Effector memory CD8-positive, alpha-beta T cell (primary cell): Measurements from ENCODE around the gene SLC1A2.

ENCODE experiments used
- ATAC-seq: fragments of 150-1000 bp; cut with Tn5 transposase; replicated peaks from 2 replicates; pipeline ENCODE4 v1.10.0; 2021; ENCODE audit warnings: mild to moderate bottlenecking, moderate library complexity
- DNase-seq, 3 experiments: peaks; one replicate each; pipeline ENCODE4 v3.0.0; 2021
- H3K27ac Mint-ChIP-seq, 2 donors: one replicate each; pipeline ENCODE4 v1.8.0; 2022; ENCODE audit warnings: mild to moderate bottlenecking in 2 of 2, mixed read lengths in 2 of 2, moderate library complexity in 2 of 2
- H3K27me3 Mint-ChIP-seq, 2 donors: one replicate each; pipeline ENCODE4 v1.8.0; 2022; ENCODE audit warnings: mixed read lengths in 2 of 2
- H3K36me3 Mint-ChIP-seq: one replicate; pipeline ENCODE4 v1.8.0; 2022; ENCODE audit warnings: mild to moderate bottlenecking, moderate library complexity, mixed read lengths; ENCODE audit not compliant: insufficient read depth
- H3K4me1 Mint-ChIP-seq, 2 donors: one replicate each; pipeline ENCODE4 v1.8.0; 2022; ENCODE audit warnings: low read depth in 2 of 2, mixed read lengths in 2 of 2
- H3K4me3 Mint-ChIP-seq, 2 donors: one replicate each; pipeline ENCODE4 v1.8.0; 2022; ENCODE audit warnings: mild to moderate bottlenecking in 2 of 2, mixed read lengths in 2 of 2, moderate library complexity in 2 of 2
- H3K9me3 Mint-ChIP-seq, 2 donors: one replicate each; pipeline ENCODE4 v1.8.0; 2022; ENCODE audit warnings: mixed read lengths in 2 of 2

SLC1A2 gene

GRCh38 chr11:35363854-35364780 lies 55.2 kb downstream of the SLC1A2 start:
- DNase-seq, result no peak

GRCh38 chr11:35363246-35363801 lies 56.0 kb downstream of the SLC1A2 start:
- no peak for ATAC-seq
- Mint-ChIP-seq H3K9me3 (peaks cover 0 to 1% of the 10 kb centered on the region in 2 donors), H3K27ac (no peak overlapping the region), H3K4me3 (no peak overlapping the region), H3K4me1 (peaks cover 4% of the 10 kb centered on the region in 2 donors), H3K27me3 (peaks cover 22 to 47% of the 10 kb centered on the region in 2 donors), H3K36me3 (peaks cover 2% of the 10 kb centered on the region)
- no peak for DNase-seq

More at GRCh38 chr11:35363854-35364780, 55.2 kb downstream of the SLC1A2 start:
- Mint-ChIP-seq H3K27me3 (peaks cover 22 to 47% of the 10 kb centered on the region in 2 donors), H3K9me3 (peaks cover 0 to 1% of the 10 kb centered on the region in 2 donors), H3K27ac (no peak overlapping the region), H3K4me1 (peaks cover 4% of the 10 kb centered on the region in 2 donors), H3K4me3 (no peak overlapping the region), H3K36me3 (peaks cover 2% of the 10 kb centered on the region)
- no peak for ATAC-seq

GRCh38 chr11:35362521-35362980 lies 56.8 kb downstream of the SLC1A2 start:
- peaks cover 4% of the 10 kb centered on the region in 2 donors for H3K4me1 Mint-ChIP-seq
- H3K9me3 Mint-ChIP-seq, result peaks cover 0 to 1% of the 10 kb centered on the region in 2 donors
- DNase-seq (no peak), ATAC-seq (no peak)
- H3K4me3 Mint-ChIP-seq, result no peak overlapping the region
- peaks cover 2% of the 10 kb centered on the region for H3K36me3 Mint-ChIP-seq
- no peak overlapping the region for H3K27ac Mint-ChIP-seq
- peaks cover 22 to 47% of the 10 kb centered on the region in 2 donors for H3K27me3 Mint-ChIP-seq

- ATAC-seq (no peak), DNase-seq (no peak)
- Mint-ChIP-seq H3K36me3 (peaks cover 2% of the 10 kb centered on the region), H3K9me3 (no peaks in the 10 kb centered on the region), H3K27me3 (peaks cover 12 to 28% of the 10 kb centered on the region in 2 donors), H3K4me3 (no peak overlapping the region), H3K4me1 (peaks cover 4% of the 10 kb centered on the region in 2 donors), H3K27ac (no peak overlapping the region)
Measured at GRCh38 chr11:35360055-35360530, 59.3 kb downstream of the SLC1A2 start.

GRCh38 chr11:35359321-35360054 lies 59.9 kb downstream of the SLC1A2 start:
- Mint-ChIP-seq H3K36me3 (peaks cover 2% of the 10 kb centered on the region), H3K4me3 (no peak overlapping the region), H3K9me3 (no peaks in the 10 kb centered on the region), H3K27me3 (peaks cover 12 to 25% of the 10 kb centered on the region in 2 donors), H3K27ac (no peak overlapping the region), H3K4me1 (peaks cover 4% of the 10 kb centered on the region in 2 donors)
- ATAC-seq (no peak), DNase-seq (no peak)

GRCh38 chr11:35358391-35358790 lies 61.0 kb downstream of the SLC1A2 start:
- H3K4me1 Mint-ChIP-seq, result peaks cover under 1 to 4% of the 10 kb centered on the region in 2 donors
- no peak overlapping the region for H3K4me3 Mint-ChIP-seq
- H3K36me3 Mint-ChIP-seq, result peaks cover 2% of the 10 kb centered on the region
- no peaks in the 10 kb centered on the region for H3K9me3 Mint-ChIP-seq
- H3K27ac Mint-ChIP-seq, result no peak overlapping the region
- no peak for ATAC-seq
- no peak for DNase-seq
- H3K27me3 Mint-ChIP-seq, result peaks cover 7 to 20% of the 10 kb centered on the region in 2 donors

GRCh38 chr11:35357923-35358322 lies 61.4 kb downstream of the SLC1A2 start:
- ATAC-seq (no peak), DNase-seq (no peak)

GRCh38 chr11:35355102-35355749 lies 64.1 kb downstream of the SLC1A2 start:
- no peak overlapping the region for H3K27ac Mint-ChIP-seq
- no peaks in the 10 kb centered on the region for H3K36me3 Mint-ChIP-seq
- peaks cover 0 to 3% of the 10 kb centered on the region in 2 donors for H3K4me1 Mint-ChIP-seq
- H3K27me3 Mint-ChIP-seq, result peaks cover 0 to 8% of the 10 kb centered on the region in 2 donors
- no peak for DNase-seq
- H3K4me3 Mint-ChIP-seq, result no peak overlapping the region
- H3K9me3 Mint-ChIP-seq, result no peaks in the 10 kb centered on the region
- no peak for ATAC-seq

More at GRCh38 chr11:35357923-35358322, 61.4 kb downstream of the SLC1A2 start:
- no peaks in the 10 kb centered on the region for H3K9me3 Mint-ChIP-seq
- peaks cover 3 to 15% of the 10 kb centered on the region in 2 donors for H3K27me3 Mint-ChIP-seq
- no peak overlapping the region for H3K27ac Mint-ChIP-seq
- peaks cover 1% of the 10 kb centered on the region for H3K36me3 Mint-ChIP-seq
- H3K4me1 Mint-ChIP-seq, result peaks cover 0 to 4% of the 10 kb centered on the region in 2 donors
- H3K4me3 Mint-ChIP-seq, result no peak overlapping the region

GRCh38 chr11:35354644-35355043 lies 64.7 kb downstream of the SLC1A2 start:
- H3K4me3 Mint-ChIP-seq, result no peak overlapping the region
- ATAC-seq (no peak), DNase-seq (no peak)
- no peaks in the 10 kb centered on the region for H3K36me3 Mint-ChIP-seq
- H3K9me3 Mint-ChIP-seq, result no peaks in the 10 kb centered on the region
- H3K27ac Mint-ChIP-seq, result no peak overlapping the region
- H3K4me1 Mint-ChIP-seq, result peaks cover 1 to 2% of the 10 kb centered on the region in 2 donors
- H3K27me3 Mint-ChIP-seq, result peaks cover 0 to 2% of the 10 kb centered on the region in 2 donors

GRCh38 chr11:35352077-35352888 lies 67.1 kb downstream of the SLC1A2 start:
- no peak for ATAC-seq
- Mint-ChIP-seq H3K4me3 (no peak overlapping the region), H3K27me3 (no peaks in the 10 kb centered on the region)

GRCh38 chr11:35349897-35350296 lies 69.5 kb downstream of the SLC1A2 start:
- no peak for ATAC-seq

More at GRCh38 chr11:35352077-35352888, 67.1 kb downstream of the SLC1A2 start:
- H3K9me3 Mint-ChIP-seq, result no peaks in the 10 kb centered on the region
- H3K27ac Mint-ChIP-seq, result no peak overlapping the region
- no peaks in the 10 kb centered on the region for H3K36me3 Mint-ChIP-seq
- DNase-seq, result no peak
- peaks cover 8% of the 10 kb centered on the region in 2 donors for H3K4me1 Mint-ChIP-seq

More at GRCh38 chr11:35349897-35350296, 69.5 kb downstream of the SLC1A2 start:
- Mint-ChIP-seq H3K4me3 (no peak overlapping the region), H3K4me1 (peaks cover 11 to 13% of the 10 kb centered on the region in 2 donors), H3K9me3 (no peaks in the 10 kb centered on the region), H3K27ac (no peak overlapping the region), H3K36me3 (no peaks in the 10 kb centered on the region), H3K27me3 (no peaks in the 10 kb centered on the region)
- no peak for DNase-seq
